Measurements from ENCODE around the gene CACNA2D4.

Gene CACNA2D4

DNA sequence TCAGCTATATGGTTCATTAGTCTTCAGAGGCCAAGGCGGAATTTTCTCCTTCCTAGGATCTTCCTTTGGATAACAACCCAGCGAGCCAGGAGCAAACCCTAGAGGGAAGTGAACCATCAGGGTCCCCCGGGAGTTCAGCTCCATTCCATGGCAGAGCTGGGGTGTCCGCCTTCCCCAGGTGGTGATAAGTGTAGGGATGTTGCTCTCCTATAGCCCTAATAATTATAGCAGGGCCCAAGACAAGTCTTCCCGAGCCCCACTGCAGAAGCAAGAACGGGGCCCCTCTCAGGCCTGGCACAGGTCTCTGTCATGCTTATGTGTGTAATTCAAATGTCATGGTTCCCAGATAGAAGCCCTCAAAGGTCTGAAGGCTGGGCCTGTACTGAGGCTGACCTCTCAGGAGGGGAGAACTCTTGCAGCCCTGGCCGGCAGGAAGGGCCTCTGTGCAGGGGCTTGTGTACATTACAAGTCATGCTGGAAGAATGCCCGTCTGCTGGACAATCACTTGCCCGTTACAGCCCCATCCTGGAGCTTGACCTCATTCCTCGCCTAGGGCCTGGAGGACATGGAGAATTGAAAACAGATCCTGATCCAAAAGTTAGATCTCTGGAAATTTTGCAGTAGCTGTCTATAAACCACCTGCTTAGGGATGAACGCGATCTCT lies 80.8 kb downstream of the CACNA2D4 start:
- TF ChIP-seq, protein P1, sequence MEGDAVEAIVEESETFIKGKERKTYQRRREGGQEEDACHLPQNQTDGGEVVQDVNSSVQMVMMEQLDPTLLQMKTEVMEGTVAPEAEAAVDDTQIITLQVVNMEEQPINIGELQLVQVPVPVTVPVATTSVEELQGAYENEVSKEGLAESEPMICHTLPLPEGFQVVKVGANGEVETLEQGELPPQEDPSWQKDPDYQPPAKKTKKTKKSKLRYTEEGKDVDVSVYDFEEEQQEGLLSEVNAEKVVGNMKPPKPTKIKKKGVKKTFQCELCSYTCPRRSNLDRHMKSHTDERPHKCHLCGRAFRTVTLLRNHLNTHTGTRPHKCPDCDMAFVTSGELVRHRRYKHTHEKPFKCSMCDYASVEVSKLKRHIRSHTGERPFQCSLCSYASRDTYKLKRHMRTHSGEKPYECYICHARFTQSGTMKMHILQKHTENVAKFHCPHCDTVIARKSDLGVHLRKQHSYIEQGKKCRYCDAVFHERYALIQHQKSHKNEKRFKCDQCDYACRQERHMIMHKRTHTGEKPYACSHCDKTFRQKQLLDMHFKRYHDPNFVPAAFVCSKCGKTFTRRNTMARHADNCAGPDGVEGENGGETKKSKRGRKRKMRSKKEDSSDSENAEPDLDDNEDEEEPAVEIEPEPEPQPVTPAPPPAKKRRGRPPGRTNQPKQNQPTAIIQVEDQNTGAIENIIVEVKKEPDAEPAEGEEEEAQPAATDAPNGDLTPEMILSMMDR (conservative IDR thresholded peaks at IDR 0.05; ENCODE audit: low read depth, low read length) = no peak
- peak; percentile 67 for DNase-seq (ENCODE audit: low read depth)
- H3K4me3 ChIP-seq (ENCODE audit: low read depth, low read length) = no peak overlapping the region

DNA sequence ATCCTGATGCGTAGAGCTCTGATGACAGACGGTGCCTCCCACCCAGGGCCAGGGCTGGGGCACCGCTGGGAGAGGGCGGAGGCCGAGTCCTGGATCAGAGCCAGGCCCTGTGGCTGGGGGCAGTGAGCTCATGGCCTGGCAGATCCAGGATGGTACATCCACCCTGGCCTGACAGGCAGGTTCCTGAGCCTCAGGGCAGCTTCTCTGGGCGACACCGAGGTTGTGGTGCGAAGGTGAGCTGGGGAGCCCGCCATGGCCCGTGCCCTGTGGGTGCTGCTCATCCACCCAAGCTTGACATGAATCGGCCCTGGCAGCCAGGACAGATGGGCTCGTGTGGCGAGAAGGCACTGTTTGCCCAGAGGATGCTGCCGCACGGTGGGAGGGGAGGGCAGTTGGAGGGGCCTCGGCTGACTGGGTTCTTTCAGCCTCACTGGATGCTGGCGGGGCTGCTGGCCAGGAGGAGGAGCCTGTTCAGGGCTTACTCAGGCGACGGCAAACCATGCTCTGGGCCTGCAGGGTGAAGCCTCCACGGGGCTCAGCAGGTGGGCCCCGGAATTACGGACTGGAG lies 81.5 kb downstream of the CACNA2D4 start:
- no peak overlapping the region for H3K4me3 ChIP-seq (ENCODE audit: low read depth, low read length)
- peak; percentile 24 for DNase-seq (ENCODE audit: low read depth)
- TF ChIP-seq, protein P1 (conservative IDR thresholded peaks at IDR 0.05; ENCODE audit: low read depth, low read length) = no peak

DNA sequence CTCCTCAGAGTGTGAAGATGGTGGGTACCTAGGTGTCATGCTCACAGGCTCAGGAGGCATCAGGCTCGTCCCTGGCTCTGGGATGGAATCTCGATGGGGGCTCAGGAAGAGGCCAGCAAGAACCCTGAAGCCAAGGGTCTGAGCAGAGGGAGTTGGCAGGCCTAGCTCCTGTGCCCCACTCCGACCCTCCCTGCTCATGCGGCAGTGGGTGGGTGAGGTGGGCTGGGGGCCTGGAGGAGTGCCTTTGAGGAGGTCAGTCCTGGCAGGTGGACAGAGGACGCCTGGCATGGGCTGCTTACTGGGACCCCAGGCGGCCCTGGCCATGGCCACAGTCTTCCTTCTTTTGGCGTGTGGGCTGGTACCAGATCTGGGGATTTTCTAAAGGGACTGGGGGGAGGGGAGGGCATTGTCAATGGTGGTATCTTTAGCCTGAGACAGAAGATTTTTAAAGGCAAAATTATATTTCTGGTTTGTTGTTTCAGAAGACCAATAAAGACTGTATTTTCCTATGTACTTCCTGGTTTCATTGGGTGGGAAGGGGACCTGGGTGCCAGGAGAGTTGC lies 82.1 kb downstream of the CACNA2D4 start:
- TF ChIP-seq, protein P1 (conservative IDR thresholded peaks at IDR 0.05; ENCODE audit: low read depth, low read length) = no peak
- DNase-seq (ENCODE audit: low read depth) = no peak
- H3K4me3 ChIP-seq (ENCODE audit: low read depth, low read length) = no peak overlapping the region

DNA sequence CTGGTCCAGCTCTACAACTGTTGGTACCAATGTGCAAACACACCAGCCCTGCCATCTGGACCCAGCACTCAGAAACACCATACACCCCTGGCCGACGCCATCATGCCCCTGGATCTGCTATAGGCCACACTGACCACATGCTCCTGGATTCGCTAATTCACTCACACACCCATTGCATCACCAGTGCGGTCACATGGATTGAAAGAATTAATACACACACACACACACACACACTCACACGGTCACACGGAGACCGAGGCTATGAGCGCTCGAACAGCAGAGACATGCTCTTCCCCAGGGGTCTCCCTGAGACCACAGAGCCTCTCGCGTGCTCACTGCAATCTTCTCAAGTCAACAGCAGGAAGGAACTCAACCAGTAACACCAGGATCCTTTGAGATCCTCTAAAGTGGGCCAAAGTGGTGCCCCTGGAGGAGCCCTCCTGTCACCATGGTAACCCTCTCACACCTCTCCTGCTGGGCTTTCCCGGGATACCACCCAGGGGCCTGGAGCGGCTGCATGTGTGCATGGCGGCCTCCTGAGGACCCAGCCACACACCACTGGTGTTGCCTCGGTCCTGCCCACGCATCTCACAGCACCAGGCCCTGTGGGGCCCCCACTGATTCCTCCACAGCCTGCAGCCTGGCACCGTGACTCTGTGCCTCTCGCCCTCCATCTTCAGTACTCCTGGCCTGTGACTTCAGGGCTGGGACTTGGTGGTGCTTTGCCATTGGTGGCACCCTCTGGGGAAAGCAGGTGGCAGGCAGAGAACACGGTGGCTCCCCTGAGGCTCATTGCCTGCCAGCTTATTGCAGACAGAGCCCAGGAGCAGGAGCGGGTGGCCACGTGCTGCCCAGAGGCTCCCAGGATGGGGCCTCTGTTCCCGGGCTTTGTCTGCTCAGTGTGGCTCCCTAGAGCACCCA lies 83.0 kb downstream of the CACNA2D4 start:
- TF ChIP-seq, protein P1 (conservative IDR thresholded peaks at IDR 0.05; ENCODE audit: low read depth, low read length) = no peak
- H3K4me3 ChIP-seq (ENCODE audit: low read depth, low read length) = no peak overlapping the region
- DNase-seq (ENCODE audit: low read depth) = no peak

DNA sequence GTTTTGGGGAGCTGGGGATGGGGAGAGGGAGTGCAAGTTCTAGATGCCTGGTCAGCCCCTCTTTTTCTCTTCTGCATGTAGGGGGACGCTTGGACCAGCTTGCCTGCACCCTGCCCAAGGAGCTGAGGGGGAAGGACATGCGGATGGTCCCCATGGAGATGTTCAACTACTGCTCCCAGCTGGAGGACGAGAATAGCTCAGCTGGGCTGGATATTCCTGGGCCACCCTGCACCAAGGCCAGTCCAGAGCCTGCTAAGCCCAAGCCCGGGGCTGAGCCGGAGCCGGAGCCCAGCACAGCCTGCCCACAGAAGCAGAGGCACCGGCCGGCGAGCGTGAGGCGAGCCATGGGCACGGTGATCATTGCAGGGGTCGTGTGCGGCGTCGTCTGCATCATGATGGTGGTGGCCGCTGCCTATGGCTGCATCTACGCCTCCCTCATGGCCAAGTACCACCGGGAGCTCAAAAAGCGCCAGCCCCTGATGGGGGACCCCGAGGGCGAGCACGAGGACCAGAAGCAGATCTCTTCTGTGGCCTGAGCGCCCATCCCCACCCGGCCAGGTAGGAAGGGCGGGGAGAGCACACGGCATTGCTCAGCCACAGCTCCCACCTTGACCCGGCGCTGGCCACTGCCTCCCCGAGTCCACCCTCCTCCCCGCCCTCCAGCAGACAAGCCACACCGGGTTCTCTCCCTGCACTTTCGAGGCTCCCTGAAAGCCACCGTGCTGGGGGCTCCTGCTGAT lies 84.1 kb downstream of the CACNA2D4 start:
- DNase-seq (ENCODE audit: low read depth) = no peak
- H3K4me3 ChIP-seq (ENCODE audit: low read depth, low read length) = no peak overlapping the region
- TF ChIP-seq, protein P1 (conservative IDR thresholded peaks at IDR 0.05; ENCODE audit: low read depth, low read length) = no peak

DNA sequence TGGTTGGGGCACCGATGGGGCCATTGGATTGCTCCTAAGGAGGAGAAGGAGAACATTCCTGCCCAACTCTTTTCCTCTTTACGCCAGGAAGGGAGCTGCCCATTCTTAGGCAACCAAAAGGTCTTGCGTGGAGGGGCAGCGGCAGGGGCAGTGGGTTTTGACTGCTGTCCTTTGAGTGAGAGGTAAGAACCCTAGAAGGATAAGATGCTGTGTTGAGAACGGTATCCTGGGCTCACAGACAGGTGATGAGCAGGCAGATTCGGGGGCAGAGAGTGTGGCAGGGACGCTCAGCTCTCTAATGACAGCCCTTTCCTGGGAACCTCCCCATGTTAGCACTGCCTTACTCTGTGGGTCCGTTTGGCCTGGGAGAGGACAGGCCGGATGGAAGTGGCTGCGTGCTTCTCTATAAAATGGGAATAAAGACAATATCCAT lies 84.8 kb downstream of the CACNA2D4 start:
- no peak overlapping the region for H3K4me3 ChIP-seq (ENCODE audit: low read depth, low read length)
- DNase-seq (ENCODE audit: low read depth) = no peak
- TF ChIP-seq, protein P1 (conservative IDR thresholded peaks at IDR 0.05; ENCODE audit: low read depth, low read length) = no peak

Data from choroid plexus epithelial cell (primary cell).